Measurements from ENCODE around the gene PDXK. TPM values are rescaled to one million over a fixed set of nuclear protein-coding genes. Genes with fewer than 3 reads are reported as not detected.

PDXK gene
- total RNA-seq, 2 donors from 2014 or later, result 155 to 188 TPM

DNA sequence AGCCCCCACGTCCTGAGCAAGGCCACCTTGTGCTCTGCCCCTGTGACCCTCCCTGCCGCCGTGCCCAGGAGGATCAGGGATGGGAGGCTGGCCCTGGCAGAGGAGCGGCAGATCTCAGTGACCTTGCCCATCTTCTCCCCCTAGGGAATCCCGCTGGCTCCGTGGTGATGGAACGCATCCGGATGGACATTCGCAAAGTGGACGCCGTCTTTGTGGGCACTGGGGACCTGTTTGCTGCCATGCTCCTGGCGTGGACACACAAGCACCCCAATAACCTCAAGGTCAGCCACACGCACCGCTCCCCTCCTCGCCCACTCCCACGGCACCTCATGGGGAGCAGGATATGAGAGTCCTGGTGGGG lies 34.5 kb downstream of the PDXK start:
- no peak for DNase-seq
- Histone ChIP-seq H3K36me3 (peaks cover 26% of the 10 kb centered on the region), H3K4me1 (no peaks in the 10 kb centered on the region), H3K4me3 (no peak overlapping the region), H3K9me3 (no peaks in the 10 kb centered on the region), H3K27me3 (no peaks in the 10 kb centered on the region), H3K27ac (no peak overlapping the region), H3K9ac (ENCODE audit: low read depth in 2 of 2, low read length in 2 of 2) (no peak overlapping the region)
- TF ChIP-seq, protein P1, sequence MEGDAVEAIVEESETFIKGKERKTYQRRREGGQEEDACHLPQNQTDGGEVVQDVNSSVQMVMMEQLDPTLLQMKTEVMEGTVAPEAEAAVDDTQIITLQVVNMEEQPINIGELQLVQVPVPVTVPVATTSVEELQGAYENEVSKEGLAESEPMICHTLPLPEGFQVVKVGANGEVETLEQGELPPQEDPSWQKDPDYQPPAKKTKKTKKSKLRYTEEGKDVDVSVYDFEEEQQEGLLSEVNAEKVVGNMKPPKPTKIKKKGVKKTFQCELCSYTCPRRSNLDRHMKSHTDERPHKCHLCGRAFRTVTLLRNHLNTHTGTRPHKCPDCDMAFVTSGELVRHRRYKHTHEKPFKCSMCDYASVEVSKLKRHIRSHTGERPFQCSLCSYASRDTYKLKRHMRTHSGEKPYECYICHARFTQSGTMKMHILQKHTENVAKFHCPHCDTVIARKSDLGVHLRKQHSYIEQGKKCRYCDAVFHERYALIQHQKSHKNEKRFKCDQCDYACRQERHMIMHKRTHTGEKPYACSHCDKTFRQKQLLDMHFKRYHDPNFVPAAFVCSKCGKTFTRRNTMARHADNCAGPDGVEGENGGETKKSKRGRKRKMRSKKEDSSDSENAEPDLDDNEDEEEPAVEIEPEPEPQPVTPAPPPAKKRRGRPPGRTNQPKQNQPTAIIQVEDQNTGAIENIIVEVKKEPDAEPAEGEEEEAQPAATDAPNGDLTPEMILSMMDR (IDR thresholded peaks at IDR 0.05), result no peak
- intact Hi-C loops (cut with DNase I), result no loop called here

DNA sequence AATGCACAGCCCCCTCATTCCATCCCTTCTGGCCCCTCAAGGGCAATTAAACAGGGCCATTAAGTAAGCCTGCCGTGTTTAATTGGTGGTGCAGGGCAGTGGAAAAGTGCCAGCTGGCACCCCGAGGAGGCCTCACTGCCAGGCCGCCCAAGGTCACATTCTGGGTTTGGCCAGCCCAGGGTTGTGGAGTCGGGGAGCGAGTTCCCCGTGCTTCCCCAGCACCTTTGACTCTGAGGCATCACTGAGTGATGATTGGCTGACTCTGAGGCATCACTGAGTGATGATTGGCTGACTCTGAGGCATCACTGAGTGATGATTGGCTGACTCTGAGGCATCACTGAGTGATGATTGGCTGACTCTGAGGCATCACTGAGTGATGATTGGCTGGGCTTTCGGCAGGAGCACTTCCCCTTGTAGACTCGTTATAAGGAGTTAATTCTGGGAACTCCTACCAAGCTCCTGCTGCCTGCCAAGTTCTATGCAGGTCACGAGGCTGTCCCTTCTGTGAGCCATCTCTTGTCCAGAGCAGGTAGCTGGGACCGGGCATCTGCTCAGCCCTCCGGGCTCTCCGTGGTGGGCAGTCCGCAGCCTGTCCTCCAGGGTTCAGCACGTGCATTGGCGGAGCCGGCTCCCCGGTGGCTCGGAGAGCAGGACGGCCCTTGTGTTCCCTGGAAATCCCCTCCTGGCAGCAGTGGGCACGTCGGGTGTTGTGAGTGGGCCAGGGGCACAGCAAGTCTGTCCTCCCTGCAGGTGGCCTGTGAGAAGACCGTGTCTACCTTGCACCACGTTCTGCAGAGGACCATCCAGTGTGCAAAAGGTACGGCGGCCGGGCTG lies 36.2 kb downstream of the PDXK start:
- H3K9me3 ChIP-seq, result no peaks in the 10 kb centered on the region
- DNase-seq, result no peak
- H3K9ac ChIP-seq (ENCODE audit: low read depth in 2 of 2, low read length in 2 of 2), result no peak overlapping the region
- H3K4me1 ChIP-seq, result no peaks in the 10 kb centered on the region
- H3K36me3 ChIP-seq, result peaks cover 26% of the 10 kb centered on the region
- TF ChIP-seq, protein P1 (IDR thresholded peaks at IDR 0.05), result no peak
- intact Hi-C loops (cut with DNase I), result no loop called here
- H3K4me3 ChIP-seq, result no peak overlapping the region
- no peak overlapping the region for H3K27ac ChIP-seq
- H3K27me3 ChIP-seq, result no peaks in the 10 kb centered on the region

GRCh38 chr21:43755820-43756594 lies 37.1 kb downstream of the PDXK start:
- Histone ChIP-seq H3K27ac (no peak overlapping the region), H3K36me3 (peaks cover 26% of the 10 kb centered on the region), H3K4me3 (no peak overlapping the region), H3K9ac (ENCODE audit: low read depth in 2 of 2, low read length in 2 of 2) (no peak overlapping the region), H3K9me3 (no peaks in the 10 kb centered on the region), H3K4me1 (no peaks in the 10 kb centered on the region), H3K27me3 (no peaks in the 10 kb centered on the region)
- DNase-seq, result no peak
- TF ChIP-seq, protein P1 (IDR thresholded peaks at IDR 0.05), result no peak
- intact Hi-C loops (cut with DNase I), result no loop called here

GRCh38 chr21:43757601-43758000 lies 38.7 kb downstream of the PDXK start:
- Histone ChIP-seq H3K27ac (no peak overlapping the region), H3K4me3 (no peak overlapping the region), H3K4me1 (no peaks in the 10 kb centered on the region), H3K36me3 (peaks cover 26% of the 10 kb centered on the region), H3K27me3 (no peaks in the 10 kb centered on the region), H3K9ac (ENCODE audit: low read depth in 2 of 2, low read length in 2 of 2) (no peak overlapping the region), H3K9me3 (no peaks in the 10 kb centered on the region)
- intact Hi-C loops (cut with DNase I), result no loop called here
- DNase-seq, result no peak
- TF ChIP-seq, protein P1 (IDR thresholded peaks at IDR 0.05), result no peak

DNA sequence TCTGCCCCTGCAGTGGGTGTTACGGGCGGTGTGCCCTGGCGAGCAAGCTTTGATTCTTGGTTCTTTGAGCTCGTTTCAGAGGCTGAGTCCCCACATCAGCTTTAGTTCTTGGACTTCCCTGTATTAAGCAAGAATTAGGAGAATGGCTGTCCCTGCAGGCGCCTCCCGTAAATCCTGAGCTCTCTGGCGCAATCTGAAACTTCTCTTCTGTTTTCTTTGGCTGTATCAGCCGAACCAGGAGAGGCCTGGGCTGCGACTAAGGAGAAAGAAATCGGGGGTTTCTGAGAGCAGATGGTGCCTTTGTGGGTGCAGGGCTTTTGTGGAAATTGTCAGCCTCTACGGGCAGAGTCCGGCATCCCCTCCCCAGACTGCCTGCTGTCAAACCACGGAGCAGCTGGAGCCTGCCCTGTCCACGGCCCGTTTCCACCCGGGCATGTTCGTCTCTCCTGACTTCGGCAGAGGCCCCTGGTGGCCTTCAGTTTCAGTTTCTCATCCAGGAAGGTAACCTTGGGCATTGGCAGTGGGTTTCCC lies 39.2 kb downstream of the PDXK start:
- peak overlapping the region; percentile 14 for H3K27ac ChIP-seq
- H3K9me3 ChIP-seq, result no peaks in the 10 kb centered on the region
- H3K9ac ChIP-seq (ENCODE audit: low read depth in 2 of 2, low read length in 2 of 2), result no peak overlapping the region
- no peaks in the 10 kb centered on the region for H3K27me3 ChIP-seq
- TF ChIP-seq, protein P1 (IDR thresholded peaks at IDR 0.05), result no peak
- H3K4me1 ChIP-seq, result no peaks in the 10 kb centered on the region
- peaks cover 26% of the 10 kb centered on the region for H3K36me3 ChIP-seq
- no peak overlapping the region for H3K4me3 ChIP-seq
- intact Hi-C loops (cut with DNase I), result no loop called here
- no peak for DNase-seq

All from colonic mucosa (tissue), 4 donors.